ENCODE measurements around the gene OCIAD2. TPM values are rescaled to one million over a fixed set of nuclear protein-coding genes. Genes with fewer than 3 reads are reported as not detected.
"Not testable (repeated sequence)": the region's sequence is repeated elsewhere in the genome, so short reads cannot be mapped to it uniquely, and the experiment has no call there.

The OCIAD2 gene
- total RNA-seq, 1 donor from 2014 or later, result 37.9 TPM

DNA sequence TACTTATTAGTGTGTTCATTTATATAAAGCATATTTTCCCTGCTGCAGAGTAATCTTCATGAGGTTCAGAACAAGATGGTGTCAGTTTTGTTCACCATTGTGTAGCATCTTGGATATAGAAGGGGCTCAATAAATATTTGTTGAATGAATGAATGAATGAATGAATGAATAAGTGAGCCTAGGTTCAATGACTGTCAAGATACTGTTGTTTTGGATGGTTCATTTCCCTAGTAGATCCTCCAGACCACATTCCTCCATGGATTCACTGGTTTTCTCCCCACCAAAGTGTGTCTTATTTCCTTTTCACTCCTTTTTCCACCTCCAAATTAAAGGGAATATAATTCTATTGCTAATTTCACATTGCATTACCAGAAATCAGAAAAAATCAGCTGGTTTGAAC is 2.1 kb upstream of the OCIAD2 start:
- no peak for DNase-seq (ENCODE audit: low spot score in 2 of 2)
- no peak for FAIRE-seq

GRCh38 chr4:48907706-48908477 is 1.3 kb upstream of the OCIAD2 start:
- DNase-seq (ENCODE audit: low spot score in 2 of 2), result no peak
- no peak for FAIRE-seq

- no peak for DNase-seq (ENCODE audit: low spot score in 2 of 2)
- FAIRE-seq, result no peak
Observed at GRCh38 chr4:48905363-48906015, 1.1 kb downstream of the OCIAD2 start.

- DNase-seq (ENCODE audit: low spot score in 2 of 2) (no peak), FAIRE-seq (no peak)
Observed at GRCh38 chr4:48904541-48905142, 1.9 kb downstream of the OCIAD2 start.

DNA sequence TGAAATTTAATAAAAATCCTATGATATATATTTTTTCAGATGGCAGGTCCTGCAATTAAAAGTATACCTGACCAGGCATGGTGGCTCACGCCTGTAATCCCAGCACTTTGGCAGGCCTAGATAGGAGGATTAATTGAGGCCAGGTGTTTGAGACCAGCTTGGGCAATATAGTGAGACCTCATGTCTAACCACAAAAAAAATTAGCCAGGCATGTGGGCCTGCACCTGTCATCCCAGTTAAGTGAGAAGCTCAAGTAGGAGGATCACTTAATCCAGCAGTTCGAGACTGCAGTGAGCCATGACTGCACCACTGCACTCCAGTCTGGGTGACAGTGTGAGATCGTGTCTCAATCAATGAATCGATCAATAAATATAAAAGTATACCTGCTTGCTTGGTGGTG is 2.5 kb downstream of the OCIAD2 start:
- DNase-seq (ENCODE audit: low spot score in 2 of 2) (no peak), FAIRE-seq (no peak)

DNA sequence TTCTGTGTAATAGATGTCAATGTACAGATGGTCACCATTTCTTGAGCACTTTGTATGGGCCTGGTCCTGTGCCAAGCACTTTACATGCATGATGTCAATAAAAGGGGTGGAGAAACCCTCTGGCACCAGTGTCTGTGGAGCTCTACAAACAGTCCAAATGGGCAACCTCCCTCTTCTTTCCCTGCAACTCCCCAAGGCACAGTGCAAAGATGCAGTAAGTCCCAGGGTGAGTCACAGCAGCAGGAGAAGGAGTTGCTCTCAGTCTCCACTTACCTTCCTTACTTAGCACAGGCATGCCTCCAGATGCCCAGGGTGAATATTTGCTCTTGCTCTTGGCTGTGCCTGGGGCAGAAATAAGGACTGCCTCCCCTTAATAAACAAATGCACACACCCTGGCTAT is 4.3 kb downstream of the OCIAD2 start:
- no peak for FAIRE-seq

DNA sequence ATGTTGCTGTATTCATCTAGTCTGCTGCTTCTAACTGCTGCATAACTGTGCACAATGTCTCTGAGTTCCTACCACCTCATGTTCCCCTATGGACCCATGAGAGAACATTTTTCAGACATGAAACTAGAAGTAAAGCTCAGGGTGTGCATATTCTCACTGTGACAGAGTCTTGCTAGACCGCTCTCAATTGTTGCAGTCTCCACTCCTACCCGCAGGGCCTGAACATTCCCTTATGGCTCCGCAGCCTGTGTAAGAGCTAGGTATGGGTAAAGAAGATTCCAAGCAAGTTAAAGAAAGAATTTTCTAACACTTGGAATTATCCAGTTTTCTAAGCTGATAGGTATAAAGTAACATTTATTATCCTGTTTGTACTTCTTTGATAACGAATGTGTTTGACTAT is 5.4 kb downstream of the OCIAD2 start:
- DNase-seq (ENCODE audit: low spot score in 2 of 2) (no peak), FAIRE-seq (no peak)

More for the DNA sequence above, 4.3 kb downstream of the OCIAD2 start:
- no peak for DNase-seq (ENCODE audit: low spot score in 2 of 2)

DNA sequence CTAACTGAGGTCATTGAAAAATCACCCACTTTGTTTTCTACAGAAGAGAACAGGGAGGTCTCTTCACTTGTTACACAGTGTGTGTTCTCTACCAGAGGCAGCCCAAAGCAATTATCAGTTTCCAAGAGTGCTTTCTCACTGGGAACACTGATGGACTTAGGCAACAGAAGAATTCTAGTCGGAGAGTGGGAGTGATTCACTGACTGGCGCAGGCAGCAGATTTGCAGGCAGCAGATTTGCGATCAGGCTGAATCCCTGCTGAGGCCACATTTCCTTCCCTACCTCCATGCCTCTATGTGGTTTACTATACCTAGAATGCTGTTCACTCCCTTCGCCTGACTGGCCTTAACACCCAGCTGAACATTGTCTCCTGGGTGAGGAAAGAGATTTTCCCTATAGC is 6.6 kb downstream of the OCIAD2 start:
- DNase-seq (ENCODE audit: low spot score in 2 of 2), result no peak
- FAIRE-seq, result no peak

GRCh38 chr4:48899432-48899749 is 7.2 kb downstream of the OCIAD2 start:
- DNase-seq (ENCODE audit: low spot score in 2 of 2) (no peak), FAIRE-seq (no peak)

DNA sequence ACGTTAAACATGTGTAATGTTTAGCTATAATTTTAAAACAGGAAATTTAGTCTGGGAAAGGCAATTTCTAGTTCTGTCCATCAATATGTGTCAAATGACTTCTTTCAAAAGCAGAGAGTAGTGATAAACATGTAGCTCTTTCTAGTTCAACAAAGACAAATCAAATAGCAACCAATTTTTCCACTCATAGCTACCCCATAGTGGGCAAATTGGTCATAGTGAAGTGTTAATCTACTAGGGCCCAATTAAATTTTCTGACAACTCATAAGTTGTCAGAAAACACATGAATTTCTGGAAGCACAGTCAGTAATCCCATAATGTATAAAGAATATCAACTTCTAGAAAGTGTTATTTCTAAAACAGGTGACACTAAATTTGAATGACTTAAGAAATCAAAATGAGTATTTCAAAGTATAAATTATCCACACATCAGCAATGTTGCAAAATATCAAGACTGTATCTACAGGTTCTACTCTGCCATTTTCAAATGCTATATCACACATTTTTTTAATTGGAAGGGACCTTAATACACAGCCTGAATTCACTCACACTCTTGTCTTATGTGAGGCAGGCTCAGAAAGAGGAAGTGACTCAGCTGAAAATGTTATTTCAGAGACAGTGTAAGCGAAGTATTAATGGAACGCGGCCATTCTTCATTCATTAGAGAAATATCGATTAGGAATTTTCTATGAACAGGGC is 7.7 kb downstream of the OCIAD2 start:
- DNase-seq (ENCODE audit: low spot score in 2 of 2) (no peak), FAIRE-seq (no peak)

DNA sequence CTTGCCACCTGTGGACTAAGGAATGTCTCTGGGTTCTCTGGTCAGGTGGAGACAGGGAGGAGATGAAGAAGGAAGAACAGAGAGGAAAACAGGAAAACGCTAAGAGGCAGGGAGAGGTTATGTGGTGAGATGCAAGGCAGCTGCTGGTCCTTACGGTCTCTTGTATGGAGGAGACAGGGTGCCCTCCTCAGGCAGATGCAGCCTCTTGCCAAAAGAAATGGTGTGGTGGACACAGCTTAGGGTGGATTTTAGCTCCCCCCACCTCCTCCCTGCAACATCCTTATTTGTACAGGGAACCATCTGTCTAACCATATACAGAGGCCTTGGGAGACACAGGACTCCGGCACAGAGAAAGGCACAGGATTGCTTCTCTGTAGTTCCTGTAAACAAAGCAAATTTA is 9.7 kb downstream of the OCIAD2 start:
- no peak for DNase-seq (ENCODE audit: low spot score in 2 of 2)
- no peak for FAIRE-seq

DNA sequence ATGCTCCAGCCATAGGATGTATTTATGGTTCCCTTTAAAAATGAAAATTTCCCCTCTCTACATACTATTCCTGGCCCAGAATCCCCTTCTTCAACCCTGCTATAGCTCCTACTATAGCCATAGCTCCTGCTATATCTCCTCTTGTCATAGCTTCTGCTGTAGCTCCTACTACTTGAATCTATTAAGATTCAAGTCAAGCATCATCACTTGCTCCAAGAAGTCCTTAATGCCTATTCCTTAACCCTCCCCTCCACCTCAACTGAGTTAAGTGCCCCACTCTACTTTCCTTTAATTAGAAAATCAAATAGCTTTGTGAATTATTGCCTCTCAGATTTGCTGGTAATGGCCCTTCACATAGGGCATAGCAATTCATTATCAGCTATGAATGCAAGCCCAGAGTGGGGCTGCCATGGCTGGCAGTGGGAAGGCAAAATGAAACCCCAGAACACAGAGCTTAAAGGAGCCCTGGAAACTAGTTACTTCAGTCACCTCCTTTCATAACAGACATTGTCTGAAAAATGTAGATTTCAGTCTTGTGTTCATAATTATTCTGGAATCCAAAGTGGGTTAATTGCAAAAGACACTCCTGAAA is 15.4 kb downstream of the OCIAD2 start:
- DNase-seq (ENCODE audit: low spot score in 2 of 2) (no peak), FAIRE-seq (no peak)

- not testable (repeated sequence) for FAIRE-seq
Observed at GRCh38 chr4:48889750-48890149, 16.8 kb downstream of the OCIAD2 start.

DNA sequence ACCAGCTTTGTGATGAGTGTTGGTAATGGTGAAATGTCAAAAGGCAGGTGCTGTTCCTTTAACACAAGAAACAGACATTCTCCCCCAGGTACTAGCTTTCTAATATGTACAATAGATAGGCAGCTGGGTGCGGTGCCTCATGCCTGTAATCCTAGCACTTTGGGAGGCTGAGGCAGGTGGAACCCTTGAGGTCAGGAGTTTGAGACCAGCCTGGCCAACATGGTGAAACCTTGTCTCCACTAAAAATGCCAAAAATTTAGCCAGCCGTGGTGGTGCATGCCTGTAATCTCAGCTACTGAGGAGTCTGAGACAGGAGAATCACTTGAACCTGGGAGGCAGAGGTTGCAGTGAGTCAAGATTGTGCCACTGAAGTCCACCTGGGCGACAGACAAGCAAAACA is 24.9 kb downstream of the OCIAD2 start:
- not testable (repeated sequence) for FAIRE-seq; DNase-seq (ENCODE audit: low spot score in 2 of 2)

More at GRCh38 chr4:48889750-48890149, 16.8 kb downstream of the OCIAD2 start:
- DNase-seq (ENCODE audit: low spot score in 2 of 2), result not testable (repeated sequence)

- FAIRE-seq (no peak), DNase-seq (ENCODE audit: low spot score in 2 of 2) (no peak)
Observed at GRCh38 chr4:48879561-48880442, 26.8 kb downstream of the OCIAD2 start.

DNA sequence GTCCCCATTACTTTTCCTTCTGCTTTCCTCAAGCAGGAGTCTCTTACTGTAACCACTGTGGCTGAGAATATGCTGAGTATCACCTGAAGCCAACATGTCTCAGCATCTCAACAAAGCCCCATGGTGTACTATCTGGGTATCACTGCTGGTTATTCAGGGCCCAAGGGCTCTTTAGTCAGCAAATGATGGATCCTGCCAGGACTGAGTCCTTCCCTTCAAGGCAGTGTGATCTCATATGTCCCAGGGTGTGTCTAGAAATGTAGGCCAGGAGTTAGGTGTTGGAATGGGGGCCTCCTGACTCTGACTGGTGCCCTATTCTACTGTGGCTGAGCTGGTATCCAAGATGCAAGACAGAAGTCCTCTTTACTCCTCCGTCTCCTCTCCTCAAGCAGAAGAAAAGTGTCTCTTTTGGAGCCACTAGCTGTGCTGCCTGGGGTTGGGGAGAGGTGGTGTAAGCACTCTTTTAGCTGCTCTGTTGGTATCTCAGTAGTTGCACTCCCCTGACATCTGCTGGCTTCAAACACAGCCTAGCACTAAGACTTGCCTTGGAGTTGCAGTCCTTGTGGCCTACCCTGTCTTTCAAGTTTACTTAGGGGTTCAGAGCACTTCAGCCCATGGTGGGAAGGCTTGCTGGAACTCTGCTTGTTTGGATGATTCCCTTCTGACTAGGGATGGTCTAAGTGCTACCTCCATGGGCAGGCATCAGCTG is 28.6 kb downstream of the OCIAD2 start:
- DNase-seq (ENCODE audit: low spot score in 2 of 2), result no peak
- no peak for FAIRE-seq

DNA sequence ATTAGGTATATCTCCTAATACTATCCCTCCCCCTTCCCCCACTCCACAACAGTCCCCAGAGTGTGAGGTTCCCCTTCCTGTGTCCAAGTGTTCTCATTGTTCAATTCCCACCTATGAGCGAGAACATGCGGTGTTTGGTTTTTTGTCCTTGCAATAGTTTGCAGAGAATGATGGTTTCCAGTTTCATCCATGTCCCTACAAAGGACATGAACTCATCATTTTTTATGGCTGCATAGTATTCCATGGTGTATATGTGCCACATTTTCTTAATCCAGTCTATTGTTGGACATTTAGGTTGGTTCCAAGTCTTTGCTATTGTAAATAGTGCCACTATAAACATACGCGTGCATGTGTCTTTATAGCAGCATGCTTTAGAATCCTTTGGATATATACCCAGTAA is 41.9 kb downstream of the OCIAD2 start:
- FAIRE-seq; DNase-seq (ENCODE audit: low spot score in 2 of 2): not testable (repeated sequence)

DNA sequence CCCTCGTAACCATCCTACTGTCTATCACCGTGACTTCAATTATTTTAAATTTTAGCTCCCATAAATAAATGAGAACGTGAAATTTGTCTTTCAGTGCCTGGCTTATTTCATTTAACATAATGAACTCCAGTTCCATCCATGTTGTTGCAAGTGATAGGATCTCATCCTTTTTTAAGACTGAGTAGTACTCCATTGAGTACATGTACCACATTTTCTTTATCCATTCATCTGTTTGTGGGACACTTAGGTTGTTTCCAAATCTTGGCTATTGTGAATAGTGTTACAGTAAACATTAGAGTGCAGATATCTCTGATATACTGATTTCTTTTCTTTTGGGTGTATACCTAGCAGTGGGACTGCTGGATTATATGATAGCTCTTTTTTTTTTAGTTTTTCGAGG is 42.8 kb downstream of the OCIAD2 start:
- no peak for DNase-seq (ENCODE audit: low spot score in 2 of 2)
- no peak for FAIRE-seq

- FAIRE-seq (no peak), DNase-seq (ENCODE audit: low spot score in 2 of 2) (no peak)
Observed at GRCh38 chr4:48862661-48863060, 43.9 kb downstream of the OCIAD2 start.

Measured in frontal cortex (tissue), 4 donors.